Natural killer cell (primary cell): ENCODE results near the gene DDX24. TPM values are rescaled to one million over a fixed set of nuclear protein-coding genes. Genes with fewer than 3 reads are reported as not detected.

ENCODE experiments used
- ATAC-seq, 3 donors: fragments of 150-1000 bp in 2 of 3; fragments of 200-7000 bp in 1 of 3; cut with Tn5 transposase; 1 replicate in 1 of 3; 2 replicates in 2 of 3; pipeline ENCODE4 v1.10.0; 2021; ENCODE audit warnings: mild to moderate bottlenecking in 2 of 3, moderate library complexity in 2 of 3
- DNase-seq, 2 donors: peaks; one replicate each; pipeline versions ENCODE4 v3.0.0 to v3.0.0-alpha.2; 2013 to 2021; ENCODE audit warnings: mixed read lengths in 1 of 2
- H3K27ac ChIP-seq: one replicate; pipeline ENCODE4 v1.5.1; 2013; ENCODE audit warnings: mild to moderate bottlenecking, low read length
- H3K27me3 ChIP-seq: one replicate; pipeline ENCODE4 v1.6.1; 2013; ENCODE audit warnings: low read length; ENCODE audit not compliant: control insufficient read depth, insufficient read depth
- H3K36me3 ChIP-seq: one replicate; pipeline ENCODE4 v1.6.1; 2013; ENCODE audit warnings: low read length; ENCODE audit not compliant: control insufficient read depth, insufficient read depth
- H3K4me1 ChIP-seq: one replicate; pipeline ENCODE4 v1.6.1; 2013; ENCODE audit warnings: low read length; ENCODE audit not compliant: control insufficient read depth, insufficient read depth
- H3K4me3 ChIP-seq: one replicate; pipeline ENCODE4 v1.5.1; 2013; ENCODE audit warnings: low read length
- H3K9me3 ChIP-seq: one replicate; pipeline ENCODE4 v1.6.1; 2013; ENCODE audit warnings: low read length; ENCODE audit not compliant: control insufficient read depth, insufficient read depth
- H3K27ac Mint-ChIP-seq, 2 donors: one replicate each; pipeline ENCODE4 v1.8.0; 2022; ENCODE audit warnings: mild to moderate bottlenecking in 2 of 2, mixed read lengths in 2 of 2, moderate library complexity in 1 of 2
- H3K27me3 Mint-ChIP-seq, 2 donors: one replicate each; pipeline ENCODE4 v1.8.0; 2022; ENCODE audit warnings: low read depth in 2 of 2, mixed read lengths in 2 of 2
- H3K36me3 Mint-ChIP-seq: one replicate; pipeline ENCODE4 v1.8.0; 2022; ENCODE audit warnings: mixed read lengths
- H3K4me1 Mint-ChIP-seq, 2 donors: one replicate each; pipeline ENCODE4 v1.8.0; 2022; ENCODE audit warnings: mixed read lengths in 2 of 2
- H3K4me3 Mint-ChIP-seq: one replicate; pipeline ENCODE4 v1.8.0; 2022; ENCODE audit warnings: mild to moderate bottlenecking, moderate library complexity, mixed read lengths
- H3K9me3 Mint-ChIP-seq, 2 donors: one replicate each; pipeline ENCODE4 v1.8.0; 2022; ENCODE audit warnings: mixed read lengths in 2 of 2
- CTCF ChIP-seq: fragments of 200-600 bp; IDR thresholded peaks from one replicate; pipeline ENCODE4 v1.8.0; 2022; ENCODE audit warnings: antibody characterized with exemption
- WGBS: methylation state at CpG from one replicate; pipeline ENCODE4 v1.1.7; 2013; ENCODE audit warnings: missing lambda C conversion rate; ENCODE audit not compliant: insufficient coverage; 5-methylcytosine and 5-hydroxymethylcytosine counted together
- intact Hi-C: fragments of 100-400 bp; cut with micrococcal nuclease; formaldehyde crosslinking; loops from one replicate; pipeline ENCODE4 v1.14.2; 2022
- total RNA-seq, 4 donors: library from RNA; stranded (reverse); fragments of 120-200 nt in 1 of 4; gene quantifications; one replicate each; pipeline versions ENCODE4 v1.2.3 to v1.2.4, GENCODE V29; 2013 to 2022

The DDX24 gene
- total RNA-seq, 3 donors from 2014 or later (not counting 1 experiment from before 2014, with no cell fraction given): 250 to 357 (median 296) TPM

DNA sequence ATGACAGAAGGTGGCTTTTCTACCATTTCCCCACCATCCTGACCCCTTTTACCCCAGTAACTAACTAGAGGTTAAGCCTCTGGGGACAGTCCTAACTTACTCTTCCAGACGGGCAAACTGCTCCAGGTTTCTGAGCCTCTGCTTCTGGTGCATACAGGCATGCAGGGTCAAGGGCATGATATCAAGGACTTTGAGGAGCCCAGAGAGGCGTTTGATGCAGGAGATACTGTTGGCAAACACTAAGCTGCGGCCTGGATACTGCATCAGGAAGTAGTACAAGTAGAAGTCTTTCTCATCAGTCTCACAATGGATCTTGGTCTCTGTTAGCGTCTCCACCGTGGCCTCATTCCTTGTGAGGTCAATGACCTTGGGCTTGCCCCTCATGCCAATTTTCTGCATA is 21.0 kb downstream of the DDX24 start:
- 94% methylated on average over 5 of the region's 5 CpGs for WGBS
- no peak overlapping the region for H3K27ac Mint-ChIP-seq
- H3K27ac ChIP-seq: no peak overlapping the region
- H3K4me3 ChIP-seq: no peak overlapping the region
- peaks cover 26% of the 10 kb centered on the region for H3K4me1 ChIP-seq
- no peak for DNase-seq
- H3K27me3 Mint-ChIP-seq: no peaks in the 10 kb centered on the region
- H3K36me3 Mint-ChIP-seq: peaks cover 14% of the 10 kb centered on the region
- no peak for TF ChIP-seq CTCF
- intact Hi-C loops: no loop called here
- H3K4me3 Mint-ChIP-seq: no peak overlapping the region
- peaks cover 40 to 75% of the 10 kb centered on the region in 2 donors for H3K4me1 Mint-ChIP-seq
- peaks cover 62% of the 10 kb centered on the region for H3K36me3 ChIP-seq
- no peak for ATAC-seq
- H3K9me3 Mint-ChIP-seq: no peaks in the 10 kb centered on the region
- no peaks in the 10 kb centered on the region for H3K27me3 ChIP-seq
- H3K9me3 ChIP-seq: no peaks in the 10 kb centered on the region

GRCh38 chr14:94058674-94059138 is 22.3 kb downstream of the DDX24 start:
- H3K27ac Mint-ChIP-seq: peak overlapping the region; percentile 17 to 82
- TF ChIP-seq CTCF: no peak
- intact Hi-C loops: no loop called here
- Histone ChIP-seq H3K27me3 (no peaks in the 10 kb centered on the region), H3K4me3 (no peak overlapping the region), H3K36me3 (peaks cover 75% of the 10 kb centered on the region), H3K9me3 (no peaks in the 10 kb centered on the region), H3K4me1 (peaks cover 26% of the 10 kb centered on the region), H3K27ac (no peak overlapping the region)
- WGBS: 85% methylated on average over 5 of the region's 5 CpGs
- H3K27me3 Mint-ChIP-seq: no peaks in the 10 kb centered on the region
- no peaks in the 10 kb centered on the region for H3K9me3 Mint-ChIP-seq
- H3K4me1 Mint-ChIP-seq: peaks cover 50 to 75% of the 10 kb centered on the region in 2 donors
- no peak for ATAC-seq
- DNase-seq: no peak
- peaks cover 26% of the 10 kb centered on the region for H3K36me3 Mint-ChIP-seq
- H3K4me3 Mint-ChIP-seq: peak overlapping the region; percentile 10

DNA sequence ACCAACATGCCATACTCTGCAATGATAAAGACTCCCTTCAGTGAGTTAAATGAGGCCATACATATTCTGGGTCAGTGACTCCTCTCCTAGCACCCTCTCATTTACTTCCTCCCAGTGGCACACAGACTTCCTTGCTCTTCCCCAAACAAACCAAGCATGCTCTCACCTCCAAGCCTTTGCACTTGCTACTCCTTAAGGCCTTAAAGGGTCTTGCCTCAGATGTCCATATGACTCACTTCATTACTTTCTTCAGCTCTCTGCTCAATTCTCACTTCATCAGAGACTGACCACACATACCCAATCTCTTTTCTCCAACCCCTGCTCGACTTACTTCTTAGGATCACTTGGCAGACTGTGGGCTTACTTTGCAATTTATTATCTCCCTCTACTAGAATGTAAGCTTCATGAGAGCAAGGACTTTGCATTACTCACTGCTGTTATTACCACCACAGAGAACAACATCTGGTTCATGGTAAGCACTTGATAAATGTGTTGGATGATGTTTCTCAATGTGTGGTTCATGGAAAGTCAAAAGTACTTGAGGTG is 22.8 kb downstream of the DDX24 start:
- H3K27ac ChIP-seq: peak overlapping the region; percentile 63
- H3K9me3 ChIP-seq: no peaks in the 10 kb centered on the region
- no peak overlapping the region for H3K4me3 ChIP-seq
- no peaks in the 10 kb centered on the region for H3K27me3 ChIP-seq
- DNase-seq (no peak), ATAC-seq (no peak)
- intact Hi-C loops: no loop called here
- no peak for TF ChIP-seq CTCF
- Mint-ChIP-seq H3K27me3 (no peaks in the 10 kb centered on the region), H3K36me3 (peaks cover 26% of the 10 kb centered on the region), H3K4me1 (peaks cover 47 to 72% of the 10 kb centered on the region in 2 donors), H3K27ac (peak overlapping the region; percentile 17 to 82), H3K4me3 (peak overlapping the region; percentile 10), H3K9me3 (no peaks in the 10 kb centered on the region)
- H3K36me3 ChIP-seq: peaks cover 75% of the 10 kb centered on the region
- 81% methylated on average over 1 of the region's 1 CpG for WGBS
- peaks cover 26% of the 10 kb centered on the region for H3K4me1 ChIP-seq
